Measurements from ENCODE around the gene TAP1.
"Not testable (repeated sequence)": the region's sequence is repeated elsewhere in the genome, so short reads cannot be mapped to it uniquely, and the experiment has no call there.

TAP1 gene

GRCh38 chr6:32825966-32826365, 27.5 kb downstream of the TAP1 start:
- Histone ChIP-seq H3K9ac (ENCODE audit: low read length) (no peak overlapping the region), H3K27ac (ENCODE audit: low read depth, low read length) (no peak overlapping the region), H3K4me1 (ENCODE audit: control insufficient read depth, insufficient read depth, low read length) (no peaks in the 10 kb centered on the region), H3K4me3 (ENCODE audit: low read depth, low read length) (no peak overlapping the region), H3K27me3 (ENCODE audit: control insufficient read depth, insufficient read depth, low read length) (no peaks in the 10 kb centered on the region), H3K9me3 (ENCODE audit: control insufficient read depth, insufficient read depth, low read depth, low read length) (no peaks in the 10 kb centered on the region), H3K36me3 (ENCODE audit: control insufficient read depth, insufficient read depth, low read length) (peaks cover 3% of the 10 kb centered on the region; the same call in 1 of the 2 replicates)

GRCh38 chr6:32819729-32820128, 33.8 kb downstream of the TAP1 start:
- H3K9me3 ChIP-seq (ENCODE audit: control insufficient read depth, insufficient read depth, low read depth, low read length): no peaks in the 10 kb centered on the region
- H3K4me1 ChIP-seq (ENCODE audit: control insufficient read depth, insufficient read depth, low read length): peaks cover 4% of the 10 kb centered on the region; the same call in 1 of the 2 replicates
- H3K27ac ChIP-seq (ENCODE audit: low read depth, low read length): no peak overlapping the region
- H3K4me3 ChIP-seq (ENCODE audit: low read depth, low read length): no peak overlapping the region
- no peaks in the 10 kb centered on the region for H3K27me3 ChIP-seq (ENCODE audit: control insufficient read depth, insufficient read depth, low read length)
- H3K9ac ChIP-seq (ENCODE audit: low read length): no peak overlapping the region
- no peaks in the 10 kb centered on the region for H3K36me3 ChIP-seq (ENCODE audit: control insufficient read depth, insufficient read depth, low read length)

GRCh38 chr6:32818867-32819266, 34.6 kb downstream of the TAP1 start:
- H3K4me1 ChIP-seq (ENCODE audit: control insufficient read depth, insufficient read depth, low read length): peaks cover 4% of the 10 kb centered on the region; the same call in 1 of the 2 replicates
- H3K27me3 ChIP-seq (ENCODE audit: control insufficient read depth, insufficient read depth, low read length): no peaks in the 10 kb centered on the region
- H3K9ac ChIP-seq (ENCODE audit: low read length): no peak overlapping the region
- no peak overlapping the region for H3K27ac ChIP-seq (ENCODE audit: low read depth, low read length)
- no peaks in the 10 kb centered on the region for H3K36me3 ChIP-seq (ENCODE audit: control insufficient read depth, insufficient read depth, low read length)
- H3K4me3 ChIP-seq (ENCODE audit: low read depth, low read length): no peak overlapping the region
- H3K9me3 ChIP-seq (ENCODE audit: control insufficient read depth, insufficient read depth, low read depth, low read length): no peaks in the 10 kb centered on the region

- Histone ChIP-seq H3K27me3 (ENCODE audit: control insufficient read depth, insufficient read depth, low read length) (peaks cover 9% of the 10 kb centered on the region), H3K9me3 (ENCODE audit: control insufficient read depth, insufficient read depth, low read depth, low read length) (no peaks in the 10 kb centered on the region), H3K9ac (ENCODE audit: low read length) (no peak within 1 kb of the TSS), H3K36me3 (ENCODE audit: control insufficient read depth, insufficient read depth, low read length) (no peaks in the 10 kb centered on the region), H3K4me1 (ENCODE audit: control insufficient read depth, insufficient read depth, low read length) (peaks cover 4% of the 10 kb centered on the region; the same call in 1 of the 2 replicates), H3K4me3 (ENCODE audit: low read depth, low read length) (no peak within 1 kb of the TSS), H3K27ac (ENCODE audit: low read depth, low read length) (no peak within 1 kb of the TSS)
Observed at GRCh38 chr6:32816746-32817204, 36.7 kb downstream of the TAP1 start, which contains the start of gene HLA-DOB. HLA-DOB (minus strand) TSS chr6:32817002; CDS start chr6:32816951, 51 bp downstream.

- H3K27me3 ChIP-seq (ENCODE audit: control insufficient read depth, insufficient read depth, low read length): peaks cover 9% of the 10 kb centered on the region
- no peaks in the 10 kb centered on the region for H3K9me3 ChIP-seq (ENCODE audit: control insufficient read depth, insufficient read depth, low read depth, low read length)
- H3K4me1 ChIP-seq (ENCODE audit: control insufficient read depth, insufficient read depth, low read length): peaks cover 4% of the 10 kb centered on the region; the same call in 1 of the 2 replicates
- H3K4me3 ChIP-seq (ENCODE audit: low read depth, low read length): no peak overlapping the region
- H3K36me3 ChIP-seq (ENCODE audit: control insufficient read depth, insufficient read depth, low read length): no peaks in the 10 kb centered on the region
- no peak overlapping the region for H3K9ac ChIP-seq (ENCODE audit: low read length)
- no peak overlapping the region for H3K27ac ChIP-seq (ENCODE audit: low read depth, low read length)
Observed at GRCh38 chr6:32815996-32816395, 37.5 kb downstream of the TAP1 start.

- peaks cover 9% of the 10 kb centered on the region for H3K27me3 ChIP-seq (ENCODE audit: control insufficient read depth, insufficient read depth, low read length)
- H3K36me3 ChIP-seq (ENCODE audit: control insufficient read depth, insufficient read depth, low read length): no peaks in the 10 kb centered on the region
- no peak overlapping the region for H3K27ac ChIP-seq (ENCODE audit: low read depth, low read length)
- H3K9ac ChIP-seq (ENCODE audit: low read length): no peak overlapping the region
- H3K4me1 ChIP-seq (ENCODE audit: control insufficient read depth, insufficient read depth, low read length): peaks cover 4% of the 10 kb centered on the region; the same call in 1 of the 2 replicates
- no peak overlapping the region for H3K4me3 ChIP-seq (ENCODE audit: low read depth, low read length)
- H3K9me3 ChIP-seq (ENCODE audit: control insufficient read depth, insufficient read depth, low read depth, low read length): no peaks in the 10 kb centered on the region
Observed at GRCh38 chr6:32815115-32815514, 38.4 kb downstream of the TAP1 start.

- H3K9ac ChIP-seq (ENCODE audit: low read length): no peak overlapping the region
- H3K4me1 ChIP-seq (ENCODE audit: control insufficient read depth, insufficient read depth, low read length): no peaks in the 10 kb centered on the region
- H3K27me3 ChIP-seq (ENCODE audit: control insufficient read depth, insufficient read depth, low read length): peaks cover 9% of the 10 kb centered on the region
- H3K36me3 ChIP-seq (ENCODE audit: control insufficient read depth, insufficient read depth, low read length): no peaks in the 10 kb centered on the region
- H3K27ac ChIP-seq (ENCODE audit: low read depth, low read length): no peak overlapping the region
- no peak overlapping the region for H3K4me3 ChIP-seq (ENCODE audit: low read depth, low read length)
- no peaks in the 10 kb centered on the region for H3K9me3 ChIP-seq (ENCODE audit: control insufficient read depth, insufficient read depth, low read depth, low read length)
Observed at GRCh38 chr6:32814145-32814544, 39.4 kb downstream of the TAP1 start.

GRCh38 chr6:32809171-32809570, 44.3 kb downstream of the TAP1 start:
- Histone ChIP-seq H3K4me3 (ENCODE audit: low read depth, low read length) (no peak overlapping the region), H3K36me3 (ENCODE audit: control insufficient read depth, insufficient read depth, low read length) (no peaks in the 10 kb centered on the region), H3K9me3 (ENCODE audit: control insufficient read depth, insufficient read depth, low read depth, low read length) (no peaks in the 10 kb centered on the region), H3K9ac (ENCODE audit: low read length) (no peak overlapping the region), H3K27ac (ENCODE audit: low read depth, low read length) (no peak overlapping the region), H3K4me1 (ENCODE audit: control insufficient read depth, insufficient read depth, low read length) (peaks cover 5% of the 10 kb centered on the region), H3K27me3 (ENCODE audit: control insufficient read depth, insufficient read depth, low read length) (peaks cover 9% of the 10 kb centered on the region)

- Histone ChIP-seq H3K36me3 (ENCODE audit: control insufficient read depth, insufficient read depth, low read length) (no peaks in the 10 kb centered on the region), H3K9me3 (ENCODE audit: control insufficient read depth, insufficient read depth, low read depth, low read length) (no peaks in the 10 kb centered on the region), H3K27me3 (ENCODE audit: control insufficient read depth, insufficient read depth, low read length) (peaks cover 9% of the 10 kb centered on the region), H3K4me3 (ENCODE audit: low read depth, low read length) (no peak overlapping the region), H3K4me1 (ENCODE audit: control insufficient read depth, insufficient read depth, low read length) (peaks cover 5% of the 10 kb centered on the region), H3K27ac (ENCODE audit: low read depth, low read length) (no peak overlapping the region), H3K9ac (ENCODE audit: low read length) (no peak overlapping the region)
Observed at GRCh38 chr6:32807020-32807580, 46.4 kb downstream of the TAP1 start.

- H3K27ac ChIP-seq (ENCODE audit: low read depth, low read length); H3K9me3 ChIP-seq (ENCODE audit: control insufficient read depth, insufficient read depth, low read depth, low read length); H3K4me3 ChIP-seq (ENCODE audit: low read depth, low read length); H3K4me1 ChIP-seq (ENCODE audit: control insufficient read depth, insufficient read depth, low read length); H3K36me3 ChIP-seq (ENCODE audit: control insufficient read depth, insufficient read depth, low read length); H3K9ac ChIP-seq (ENCODE audit: low read length): not testable (repeated sequence)
- peaks cover 12% of the 10 kb centered on the region for H3K27me3 ChIP-seq (ENCODE audit: control insufficient read depth, insufficient read depth, low read length)
Observed at GRCh38 chr6:32805404-32805803, 48.1 kb downstream of the TAP1 start.

- Histone ChIP-seq H3K36me3 (ENCODE audit: control insufficient read depth, insufficient read depth, low read length) (no peaks in the 10 kb centered on the region), H3K27ac (ENCODE audit: low read depth, low read length) (no peak overlapping the region), H3K9me3 (ENCODE audit: control insufficient read depth, insufficient read depth, low read depth, low read length) (no peaks in the 10 kb centered on the region), H3K4me3 (ENCODE audit: low read depth, low read length) (no peak overlapping the region), H3K27me3 (ENCODE audit: control insufficient read depth, insufficient read depth, low read length) (peaks cover 12% of the 10 kb centered on the region), H3K9ac (ENCODE audit: low read length) (no peak overlapping the region), H3K4me1 (ENCODE audit: control insufficient read depth, insufficient read depth, low read length) (peaks cover 5% of the 10 kb centered on the region)
Observed at GRCh38 chr6:32803416-32803815, 50.1 kb downstream of the TAP1 start.
